Karpas-422 (cell line): Measurements from ENCODE around the gene SEMA5B. TPM values are rescaled to one million over a fixed set of nuclear protein-coding genes. Genes with fewer than 3 reads are reported as not detected.

Experiments used
- DNase-seq: peaks from one replicate; pipeline ENCODE4 v3.0.0-alpha.2; 2015
- H2AFZ ChIP-seq: fragments of 200-600 bp; sonication (generic); 2 replicates; pipeline ENCODE4 v1.6.1; 2014; ENCODE audit warnings: antibody characterized with exemption, low read length, mixed read lengths
- H3K27ac ChIP-seq: fragments of 200-600 bp; sonication (generic); 2 replicates; pipeline ENCODE4 v1.5.1; 2014; ENCODE audit warnings: mild to moderate bottlenecking, low read length, moderate library complexity
- H3K27me3 ChIP-seq: fragments of 200-600 bp; sonication (generic); 2 replicates; pipeline ENCODE4 v1.6.1; 2014; ENCODE audit warnings: low read length, mixed read lengths
- H3K36me3 ChIP-seq: fragments of 200-600 bp; sonication (generic); 2 replicates; pipeline ENCODE4 v1.6.1; 2014; ENCODE audit warnings: low read length, mixed read lengths; ENCODE audit not compliant: insufficient read depth
- H3K4me1 ChIP-seq: fragments of 200-600 bp; sonication (generic); 2 replicates; pipeline ENCODE4 v1.6.1; 2014; ENCODE audit warnings: mild to moderate bottlenecking, low read length, mixed read lengths
- H3K4me2 ChIP-seq: fragments of 200-600 bp; sonication (generic); 2 replicates; pipeline ENCODE4 v1.6.1; 2014; ENCODE audit warnings: low read length, low read depth, mild to moderate bottlenecking; ENCODE audit not compliant: poor library complexity, severe bottlenecking
- H3K4me3 ChIP-seq: fragments of 200-600 bp; sonication (generic); 2 replicates; pipeline ENCODE4 v1.5.1; 2014; ENCODE audit warnings: mild to moderate bottlenecking, antibody characterized with exemption, low read length, mixed read lengths
- H3K79me2 ChIP-seq: fragments of 200-600 bp; sonication (generic); 2 replicates; pipeline ENCODE4 v1.6.1; 2014; ENCODE audit warnings: mild to moderate bottlenecking, low read length, mixed read lengths
- H3K9ac ChIP-seq: fragments of 200-600 bp; sonication (generic); 2 replicates; pipeline ENCODE4 v1.6.0; 2014; ENCODE audit warnings: low read length
- H3K9me2 ChIP-seq: fragments of 200-600 bp; sonication (generic), shearing (Covaris generic); replicated peaks from 2 replicates; pipeline ENCODE4 v1.6.0; 2014; ENCODE audit warnings: mild to moderate bottlenecking, low read length, moderate library complexity; ENCODE audit not compliant: insufficient read depth
- H3K9me3 ChIP-seq: fragments of 300-700, 200-600 bp; sonication (generic); 2 replicates; pipeline ENCODE4 v1.6.1; 2014; ENCODE audit warnings: low read length, mixed read lengths
- H4K20me1 ChIP-seq: fragments of 200-600 bp; sonication (generic); 2 replicates; pipeline ENCODE4 v1.6.1; 2014; ENCODE audit warnings: mild to moderate bottlenecking, antibody characterized with exemption, low read length, low read depth; ENCODE audit not compliant: insufficient read depth
- total RNA-seq: library from RNA; depleted of rRNA; stranded (reverse); fragments of >200 nt; shearing (Covaris generic); gene quantifications from 2 replicates; pipeline ENCODE4 v1.2.3, GENCODE V29; 2014; ENCODE audit warnings: low replicate concordance

Gene SEMA5B
- total RNA-seq, 1 experiment from 2014 or later = not detected

DNA sequence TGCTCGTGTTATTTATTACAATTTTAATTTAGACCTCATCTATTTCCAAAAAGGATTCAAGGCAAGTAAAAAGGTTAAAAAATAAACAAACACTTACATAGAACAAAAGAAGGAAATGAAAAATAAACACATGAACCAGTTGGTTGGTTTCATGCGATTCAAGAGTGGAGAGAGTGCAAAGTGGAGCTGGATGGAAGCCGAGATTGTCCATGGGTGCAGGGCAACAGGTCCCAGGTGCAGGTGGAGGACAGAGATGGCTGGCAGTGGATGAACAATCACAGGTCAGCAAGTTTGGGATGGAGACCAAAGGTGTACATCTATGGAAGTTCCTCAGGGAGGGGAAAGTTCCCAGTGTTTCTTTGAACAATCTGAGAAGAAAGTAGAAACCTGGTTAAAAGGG lies 11.6 kb upstream of the SEMA5B start:
- H3K9me3 ChIP-seq = no peaks in the 10 kb centered on the region
- no peak for DNase-seq
- no peaks in the 10 kb centered on the region for H4K20me1 ChIP-seq
- no peaks in the 10 kb centered on the region for H3K4me1 ChIP-seq
- no peaks in the 10 kb centered on the region for H3K36me3 ChIP-seq
- H3K27ac ChIP-seq = no peak overlapping the region
- no peak overlapping the region for H2AFZ ChIP-seq
- no peaks in the 10 kb centered on the region for H3K27me3 ChIP-seq
- H3K4me3 ChIP-seq = no peak overlapping the region
- no peaks in the 10 kb centered on the region for H3K79me2 ChIP-seq
- no peak overlapping the region for H3K9ac ChIP-seq
- H3K4me2 ChIP-seq = no peak overlapping the region
- H3K9me2 ChIP-seq = no peaks in the 10 kb centered on the region

DNA sequence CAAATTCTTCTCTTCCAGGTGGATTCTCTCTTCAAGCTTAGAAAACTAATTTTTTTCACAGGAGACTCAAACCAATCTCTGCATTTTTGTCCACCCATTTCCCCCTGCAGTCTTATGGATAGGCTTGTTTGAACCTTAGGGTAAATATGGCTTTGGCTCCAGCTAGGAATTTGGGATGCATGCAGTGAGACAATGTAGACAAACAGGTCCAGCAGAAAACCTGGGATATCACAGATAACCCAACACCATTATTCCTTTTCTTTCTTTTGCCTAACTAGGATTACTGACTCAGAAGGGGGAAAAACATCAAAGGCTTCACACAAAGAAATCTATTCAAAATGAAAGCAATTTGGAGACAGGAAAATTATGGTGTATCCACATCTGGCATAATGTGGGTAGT lies 11.2 kb upstream of the SEMA5B start:
- no peaks in the 10 kb centered on the region for H3K79me2 ChIP-seq
- DNase-seq = no peak
- no peaks in the 10 kb centered on the region for H3K4me1 ChIP-seq
- no peaks in the 10 kb centered on the region for H4K20me1 ChIP-seq
- no peak overlapping the region for H3K9ac ChIP-seq
- no peak overlapping the region for H2AFZ ChIP-seq
- H3K27me3 ChIP-seq = no peaks in the 10 kb centered on the region
- H3K9me3 ChIP-seq = no peaks in the 10 kb centered on the region
- no peaks in the 10 kb centered on the region for H3K36me3 ChIP-seq
- H3K27ac ChIP-seq = no peak overlapping the region
- no peaks in the 10 kb centered on the region for H3K9me2 ChIP-seq
- H3K4me2 ChIP-seq = no peak overlapping the region
- H3K4me3 ChIP-seq = no peak overlapping the region

DNA sequence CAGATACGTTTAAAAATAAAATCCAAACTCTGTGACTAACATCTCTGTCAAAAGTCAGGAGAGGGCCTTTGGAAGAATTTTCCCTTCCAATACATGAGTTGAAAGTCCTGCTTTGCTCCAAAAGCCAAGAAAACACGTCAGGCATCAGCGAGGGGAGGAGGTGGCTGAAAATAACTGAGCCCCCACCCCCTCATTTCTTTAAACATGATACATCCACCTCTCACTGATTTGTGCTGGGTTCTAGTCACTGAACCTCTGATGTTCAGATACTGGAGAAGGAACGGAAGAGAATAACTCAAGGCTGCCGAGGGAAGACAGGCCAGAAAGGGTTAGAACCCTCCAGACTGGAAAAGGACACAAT lies 9.4 kb upstream of the SEMA5B start:
- H3K9me2 ChIP-seq = no peaks in the 10 kb centered on the region
- DNase-seq = no peak
- no peaks in the 10 kb centered on the region for H3K27me3 ChIP-seq
- H4K20me1 ChIP-seq = no peaks in the 10 kb centered on the region
- no peak overlapping the region for H3K4me2 ChIP-seq
- H3K36me3 ChIP-seq = no peaks in the 10 kb centered on the region
- H3K4me3 ChIP-seq = no peak overlapping the region
- H3K79me2 ChIP-seq = no peaks in the 10 kb centered on the region
- H2AFZ ChIP-seq = no peak overlapping the region
- H3K27ac ChIP-seq = no peak overlapping the region
- no peak overlapping the region for H3K9ac ChIP-seq
- H3K9me3 ChIP-seq = no peaks in the 10 kb centered on the region
- no peaks in the 10 kb centered on the region for H3K4me1 ChIP-seq

DNA sequence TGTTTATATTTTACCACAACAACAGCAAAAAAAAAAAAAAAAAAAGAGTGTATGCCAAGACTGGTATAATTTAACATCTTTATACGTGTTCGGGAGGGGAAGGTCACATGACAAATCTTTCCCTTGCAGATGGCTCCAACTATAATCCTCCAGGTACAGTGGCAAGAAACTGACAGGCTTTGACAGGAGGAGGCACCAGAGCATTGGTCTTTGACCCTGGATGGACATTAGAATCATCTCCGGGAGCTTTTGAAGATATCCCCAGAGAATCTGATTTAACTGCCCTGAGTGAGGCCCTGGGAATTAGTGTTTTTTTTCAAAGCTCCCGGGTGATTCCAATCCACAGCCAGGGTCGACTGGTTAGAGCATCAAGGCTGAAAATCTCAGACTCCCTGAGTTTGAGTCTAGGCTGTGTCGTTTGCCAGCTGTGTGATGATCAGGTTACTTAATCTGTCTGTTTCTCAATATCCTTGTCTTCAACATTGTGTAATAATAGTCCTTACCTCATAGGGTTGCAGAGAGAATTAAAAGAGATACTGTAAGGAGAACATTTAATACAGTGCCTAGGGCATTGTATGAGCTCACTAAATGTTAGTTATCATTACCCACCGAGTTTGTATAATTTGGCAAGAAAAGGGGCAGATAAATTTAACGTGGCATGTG lies 8.9 kb upstream of the SEMA5B start:
- Histone ChIP-seq H3K79me2 (no peaks in the 10 kb centered on the region), H3K9ac (no peak overlapping the region), H3K4me3 (no peak overlapping the region), H4K20me1 (no peaks in the 10 kb centered on the region), H3K27me3 (no peaks in the 10 kb centered on the region), H3K4me1 (no peaks in the 10 kb centered on the region), H3K9me3 (no peaks in the 10 kb centered on the region), H3K36me3 (no peaks in the 10 kb centered on the region), H3K27ac (no peak overlapping the region), H3K9me2 (no peaks in the 10 kb centered on the region), H3K4me2 (no peak overlapping the region), H2AFZ (no peak overlapping the region)
- no peak for DNase-seq

DNA sequence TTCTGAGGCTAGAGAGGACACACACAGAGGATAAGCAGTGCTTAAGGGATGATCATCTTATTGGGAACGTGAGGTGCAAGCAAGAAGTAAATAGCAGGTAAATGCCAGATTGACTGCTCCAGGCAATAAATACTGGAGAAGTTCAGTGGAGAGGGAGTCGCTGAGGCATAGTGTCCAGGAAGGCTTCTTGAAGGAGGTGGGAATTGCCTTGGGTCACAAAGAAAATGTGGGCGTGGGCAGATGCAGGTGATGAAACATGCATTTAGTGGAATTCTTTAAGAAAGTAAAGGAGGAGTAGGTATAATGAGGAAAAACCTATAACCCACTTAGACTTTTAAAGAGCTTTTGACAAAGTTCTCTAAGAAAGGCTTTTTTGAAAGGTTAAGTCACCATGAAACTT lies 7.4 kb upstream of the SEMA5B start:
- H3K9me3 ChIP-seq = no peaks in the 10 kb centered on the region

DNA sequence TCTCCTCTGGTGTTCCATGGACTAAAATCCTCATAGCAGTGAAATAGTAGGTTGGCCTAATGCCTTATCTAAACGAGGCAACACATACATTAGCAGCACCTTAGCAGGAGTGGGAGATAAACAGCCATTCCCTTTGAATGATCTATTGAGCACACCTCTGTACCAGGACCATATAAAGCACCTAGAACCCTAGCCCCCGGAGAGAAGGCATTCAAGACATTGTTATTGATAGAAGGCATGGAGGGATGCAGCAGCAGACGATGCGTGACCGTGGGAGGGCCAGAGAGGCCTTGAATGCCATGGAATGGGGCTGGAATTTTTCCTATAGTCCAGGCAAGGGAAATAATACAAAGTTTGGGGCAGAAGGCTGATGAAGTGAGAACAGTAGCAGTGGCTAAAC lies 6.6 kb upstream of the SEMA5B start:
- Histone ChIP-seq H2AFZ (no peak overlapping the region), H3K36me3 (no peaks in the 10 kb centered on the region), H3K79me2 (no peaks in the 10 kb centered on the region), H3K4me1 (no peaks in the 10 kb centered on the region), H3K27ac (no peak overlapping the region), H3K9me2 (no peaks in the 10 kb centered on the region), H3K4me3 (no peak overlapping the region), H3K9me3 (no peaks in the 10 kb centered on the region), H3K9ac (no peak overlapping the region), H3K27me3 (no peaks in the 10 kb centered on the region), H4K20me1 (no peaks in the 10 kb centered on the region), H3K4me2 (no peak overlapping the region)
- no peak for DNase-seq

More for the DNA sequence above, 7.4 kb upstream of the SEMA5B start:
- no peak overlapping the region for H2AFZ ChIP-seq
- no peaks in the 10 kb centered on the region for H3K9me2 ChIP-seq
- H3K36me3 ChIP-seq = no peaks in the 10 kb centered on the region
- H3K9ac ChIP-seq = no peak overlapping the region
- H3K27me3 ChIP-seq = no peaks in the 10 kb centered on the region
- no peak overlapping the region for H3K27ac ChIP-seq
- no peaks in the 10 kb centered on the region for H4K20me1 ChIP-seq
- H3K4me3 ChIP-seq = no peak overlapping the region
- H3K79me2 ChIP-seq = no peaks in the 10 kb centered on the region
- H3K4me2 ChIP-seq = no peak overlapping the region
- DNase-seq = no peak
- no peaks in the 10 kb centered on the region for H3K4me1 ChIP-seq

DNA sequence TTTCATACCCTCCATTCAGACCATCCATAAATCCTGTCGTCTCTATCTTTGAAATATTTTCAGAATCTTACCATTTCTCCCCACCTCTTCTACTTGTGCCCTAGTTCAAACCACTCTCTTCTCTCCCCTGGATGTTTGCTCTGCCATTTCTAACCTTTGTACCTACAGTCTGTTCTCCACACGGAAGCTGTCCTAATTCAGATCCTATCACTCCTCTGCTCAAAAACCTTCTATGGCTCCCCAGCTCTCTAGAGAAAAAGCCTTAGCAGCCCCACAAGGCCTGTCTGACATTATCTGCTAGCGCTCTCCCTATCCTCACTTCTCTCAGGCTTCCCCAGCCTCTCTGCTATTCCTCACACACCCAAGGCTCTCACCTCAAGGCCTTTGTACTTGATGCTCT lies 4.5 kb upstream of the SEMA5B start:
- no peaks in the 10 kb centered on the region for H4K20me1 ChIP-seq
- no peak overlapping the region for H2AFZ ChIP-seq
- DNase-seq = no peak
- no peak overlapping the region for H3K9ac ChIP-seq
- H3K4me2 ChIP-seq = no peak overlapping the region
- H3K36me3 ChIP-seq = no peaks in the 10 kb centered on the region
- H3K4me1 ChIP-seq = peaks cover 10% of the 10 kb centered on the region
- no peaks in the 10 kb centered on the region for H3K9me3 ChIP-seq
- no peaks in the 10 kb centered on the region for H3K27me3 ChIP-seq
- no peak overlapping the region for H3K4me3 ChIP-seq
- no peaks in the 10 kb centered on the region for H3K79me2 ChIP-seq
- no peak overlapping the region for H3K27ac ChIP-seq
- no peaks in the 10 kb centered on the region for H3K9me2 ChIP-seq

DNA sequence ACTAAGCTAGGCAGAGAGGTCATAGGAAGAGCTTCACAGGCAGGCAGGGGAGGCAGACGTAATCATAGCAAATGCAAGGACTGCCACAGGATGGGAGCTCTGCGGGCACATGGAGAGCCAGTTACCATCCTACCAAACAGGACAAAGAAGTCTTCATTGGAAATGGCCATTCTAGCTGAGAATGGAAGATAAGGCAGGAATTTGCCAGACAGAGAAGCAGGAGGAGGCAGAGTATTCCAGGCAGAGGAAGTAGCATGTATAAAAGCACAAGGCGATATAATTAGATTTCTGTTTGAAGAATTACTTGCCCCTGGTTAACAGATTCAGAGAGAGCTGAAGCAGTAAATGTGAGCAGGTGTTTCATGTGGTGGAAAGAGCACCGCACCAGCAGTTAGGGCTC lies 3.5 kb upstream of the SEMA5B start:
- Histone ChIP-seq H2AFZ (no peak overlapping the region), H3K36me3 (no peaks in the 10 kb centered on the region), H3K79me2 (no peaks in the 10 kb centered on the region), H3K9ac (no peak overlapping the region), H3K9me3 (no peaks in the 10 kb centered on the region), H3K4me2 (no peak overlapping the region), H3K4me3 (no peak overlapping the region), H3K27me3 (no peaks in the 10 kb centered on the region), H3K4me1 (peaks cover 10% of the 10 kb centered on the region), H3K9me2 (no peaks in the 10 kb centered on the region), H3K27ac (no peak overlapping the region), H4K20me1 (no peaks in the 10 kb centered on the region)
- no peak for DNase-seq
